ENCODE results near the gene FOXP4.

DNA sequence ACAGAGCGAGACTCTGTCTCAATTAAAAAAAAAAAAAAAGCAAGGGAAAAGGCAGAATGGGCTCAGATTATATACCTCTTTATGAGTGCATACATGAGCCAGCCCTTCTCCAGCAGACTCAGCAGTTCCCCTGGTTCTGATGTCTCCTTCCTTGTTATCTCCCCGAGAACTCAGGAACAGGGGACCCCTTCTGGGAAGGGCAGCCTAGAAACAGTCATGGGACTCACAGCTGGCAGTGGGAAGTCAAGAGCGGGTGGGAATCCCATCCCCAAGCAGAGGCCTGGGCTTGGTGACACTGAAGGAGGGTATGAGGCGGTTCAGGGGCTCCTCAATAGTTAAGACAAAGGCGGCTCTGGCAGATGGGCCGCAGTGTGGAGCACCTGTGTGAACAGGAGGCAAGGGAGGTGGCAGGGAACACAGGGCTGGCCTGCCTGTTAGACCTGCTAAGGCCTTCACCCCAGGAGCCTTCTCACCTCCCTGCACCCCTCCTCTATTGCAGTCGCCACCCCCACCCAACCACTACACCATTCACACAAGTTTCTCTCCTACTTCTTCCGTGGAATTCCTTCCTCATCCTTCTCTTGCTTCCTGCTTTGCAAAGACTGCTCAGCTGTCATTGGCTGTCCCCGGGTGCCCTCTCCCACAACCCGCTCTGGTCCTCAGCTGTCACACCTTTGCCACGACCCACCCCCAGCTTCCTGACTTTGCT lies 62.4 kb downstream of the FOXP4 start:
- TF ChIP-seq, protein P1, sequence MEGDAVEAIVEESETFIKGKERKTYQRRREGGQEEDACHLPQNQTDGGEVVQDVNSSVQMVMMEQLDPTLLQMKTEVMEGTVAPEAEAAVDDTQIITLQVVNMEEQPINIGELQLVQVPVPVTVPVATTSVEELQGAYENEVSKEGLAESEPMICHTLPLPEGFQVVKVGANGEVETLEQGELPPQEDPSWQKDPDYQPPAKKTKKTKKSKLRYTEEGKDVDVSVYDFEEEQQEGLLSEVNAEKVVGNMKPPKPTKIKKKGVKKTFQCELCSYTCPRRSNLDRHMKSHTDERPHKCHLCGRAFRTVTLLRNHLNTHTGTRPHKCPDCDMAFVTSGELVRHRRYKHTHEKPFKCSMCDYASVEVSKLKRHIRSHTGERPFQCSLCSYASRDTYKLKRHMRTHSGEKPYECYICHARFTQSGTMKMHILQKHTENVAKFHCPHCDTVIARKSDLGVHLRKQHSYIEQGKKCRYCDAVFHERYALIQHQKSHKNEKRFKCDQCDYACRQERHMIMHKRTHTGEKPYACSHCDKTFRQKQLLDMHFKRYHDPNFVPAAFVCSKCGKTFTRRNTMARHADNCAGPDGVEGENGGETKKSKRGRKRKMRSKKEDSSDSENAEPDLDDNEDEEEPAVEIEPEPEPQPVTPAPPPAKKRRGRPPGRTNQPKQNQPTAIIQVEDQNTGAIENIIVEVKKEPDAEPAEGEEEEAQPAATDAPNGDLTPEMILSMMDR (IDR thresholded peaks at IDR 0.05): no peak
- TF ChIP-seq POLR2A (IDR thresholded peaks at IDR 0.05) (no peak), POLR2AphosphoS5 (IDR thresholded peaks at IDR 0.05) (no peak)

All from breast epithelium (tissue), 3 donors.